Osteocyte (in vitro differentiated cells): ENCODE data around the gene MZT2B. TPM values are rescaled to one million over a fixed set of nuclear protein-coding genes. Genes with fewer than 3 reads are reported as not detected.
"Not testable (repeated sequence)": the region's sequence is repeated elsewhere in the genome, so short reads cannot be mapped to it uniquely, and the experiment has no call there.

Experiments used
- DNase-seq: peaks from one replicate; pipeline ENCODE4 v3.0.0; 2021; ENCODE audit warnings: mixed read lengths; ENCODE audit not compliant: unreplicated experiment; ENCODE audit errors: extremely low spot score
- H3K27ac Mint-ChIP-seq: one replicate; pipeline ENCODE4 v1.8.0; 2021; ENCODE audit warnings: mild to moderate bottlenecking, mixed read lengths; ENCODE audit not compliant: unreplicated experiment
- H3K27me3 Mint-ChIP-seq: one replicate; pipeline ENCODE4 v1.8.0; 2021; ENCODE audit warnings: mixed read lengths; ENCODE audit not compliant: unreplicated experiment
- H3K36me3 Mint-ChIP-seq: one replicate; pipeline ENCODE4 v1.8.0; 2021; ENCODE audit warnings: mixed read lengths; ENCODE audit not compliant: unreplicated experiment
- H3K4me1 Mint-ChIP-seq: one replicate; pipeline ENCODE4 v1.8.0; 2021; ENCODE audit warnings: mixed read lengths; ENCODE audit not compliant: unreplicated experiment
- H3K4me3 Mint-ChIP-seq: one replicate; pipeline ENCODE4 v1.8.0; 2021; ENCODE audit warnings: mild to moderate bottlenecking, moderate library complexity, mixed read lengths; ENCODE audit not compliant: unreplicated experiment
- H3K9me3 Mint-ChIP-seq: one replicate; pipeline ENCODE4 v1.8.0; 2021; ENCODE audit warnings: mixed read lengths; ENCODE audit not compliant: unreplicated experiment
- total RNA-seq: library from RNA; stranded (reverse); gene quantifications from 2 replicates; pipeline ENCODE4 v1.2.1, GENCODE V29; 2021
- TF ChIP-seq, protein P1 (sequence below): fragments of 200-600 bp; sonication (generic); IDR thresholded peaks from 2 replicates; pipeline ENCODE4 v1.5.0; 2021; ENCODE audit warnings: antibody characterized with exemption, mild to moderate bottlenecking, moderate library complexity

Gene MZT2B
- total RNA-seq, 1 donor from 2014 or later: 281 TPM

DNA sequence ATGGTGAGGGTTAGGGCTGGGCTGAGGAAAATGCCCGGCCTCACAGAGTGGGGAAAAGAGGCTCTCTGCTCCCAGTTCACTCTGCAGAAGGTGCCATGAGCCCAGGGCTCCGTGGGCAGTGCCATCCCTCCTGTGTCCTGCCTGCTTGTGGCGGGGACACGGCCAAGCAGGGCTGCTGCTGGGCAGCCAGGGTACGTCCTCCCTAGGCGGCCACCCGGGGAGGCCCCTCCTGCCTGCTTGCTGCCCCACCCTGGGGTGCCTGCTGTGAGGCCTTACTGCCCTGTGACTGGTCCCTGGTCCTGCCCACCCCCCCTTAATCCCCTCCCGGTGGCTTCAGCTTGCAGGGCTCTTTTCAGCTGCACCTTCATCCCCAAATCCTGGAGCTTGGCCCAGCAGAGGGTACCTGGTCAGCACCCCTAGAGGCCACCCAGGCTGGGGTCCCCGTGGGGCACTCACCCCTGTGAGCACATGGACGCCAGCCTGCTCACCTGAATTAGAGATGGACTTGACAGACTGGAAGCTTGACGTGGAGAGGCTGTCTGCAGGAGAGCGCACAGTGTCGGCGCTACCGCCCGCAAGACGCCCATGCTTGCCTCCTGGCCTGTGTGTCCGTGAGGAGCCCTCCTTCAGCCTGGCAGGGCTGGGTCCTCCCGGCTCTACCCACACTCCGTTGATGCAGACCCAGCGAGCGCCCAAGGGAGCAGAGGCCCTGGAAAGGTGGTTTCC, 40.3 kb upstream of the MZT2B start:
- DNase-seq: peak; percentile 72
- H3K36me3 Mint-ChIP-seq, H3K9me3 Mint-ChIP-seq, H3K27ac Mint-ChIP-seq, H3K4me3 Mint-ChIP-seq, H3K27me3 Mint-ChIP-seq, H3K4me1 Mint-ChIP-seq: not testable (repeated sequence)

- not testable (repeated sequence) for H3K4me3 Mint-ChIP-seq, H3K27me3 Mint-ChIP-seq, H3K27ac Mint-ChIP-seq, H3K4me1 Mint-ChIP-seq, H3K9me3 Mint-ChIP-seq, H3K36me3 Mint-ChIP-seq
- peak; percentile 73 for DNase-seq
These were observed 39.4 kb upstream of the MZT2B start for GRCh38 chr2:130142396-130143265.

DNA sequence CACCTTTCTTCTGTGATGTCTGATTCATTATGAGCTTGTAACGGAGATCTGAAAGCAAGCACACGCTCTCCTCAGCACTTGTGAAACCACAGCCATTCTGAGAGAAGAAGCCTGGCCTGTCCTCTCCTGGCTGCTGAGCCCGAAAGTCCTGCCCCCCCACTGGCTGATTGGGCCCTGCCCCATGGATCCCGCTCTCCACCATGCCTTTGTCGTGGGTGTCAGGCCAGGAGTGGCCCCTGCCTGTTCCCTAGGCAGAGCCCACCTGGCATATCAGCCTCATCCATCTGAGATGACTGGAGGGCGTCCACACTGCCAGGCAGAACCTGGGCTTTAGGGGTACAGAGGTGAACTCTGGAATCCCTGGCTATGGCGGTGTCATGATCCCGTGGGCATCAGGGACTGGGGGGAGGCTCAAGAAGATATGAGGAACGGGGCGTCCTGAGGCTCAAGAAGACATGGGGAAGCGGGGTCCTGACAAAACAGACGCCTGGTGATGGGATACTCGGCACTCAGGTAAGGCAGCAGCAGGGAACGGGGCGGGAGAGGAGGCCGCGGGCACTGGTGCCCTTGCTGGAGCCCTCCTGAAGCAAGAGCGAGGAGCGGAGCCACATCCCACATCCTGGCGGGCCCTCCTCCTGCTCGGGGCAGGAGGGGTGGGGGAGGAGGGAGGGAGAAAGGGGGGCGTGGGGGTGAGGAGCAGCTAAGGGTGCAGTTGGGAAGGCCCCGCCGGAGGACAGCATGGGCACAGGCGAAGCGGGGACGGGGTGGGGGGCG, 38.6 kb upstream of the MZT2B start:
- peak; percentile 68 for DNase-seq
- H3K36me3 Mint-ChIP-seq, H3K4me1 Mint-ChIP-seq, H3K9me3 Mint-ChIP-seq, H3K27me3 Mint-ChIP-seq, H3K27ac Mint-ChIP-seq: not testable (repeated sequence)
- H3K4me3 Mint-ChIP-seq: peak overlapping the region; percentile 69

DNA sequence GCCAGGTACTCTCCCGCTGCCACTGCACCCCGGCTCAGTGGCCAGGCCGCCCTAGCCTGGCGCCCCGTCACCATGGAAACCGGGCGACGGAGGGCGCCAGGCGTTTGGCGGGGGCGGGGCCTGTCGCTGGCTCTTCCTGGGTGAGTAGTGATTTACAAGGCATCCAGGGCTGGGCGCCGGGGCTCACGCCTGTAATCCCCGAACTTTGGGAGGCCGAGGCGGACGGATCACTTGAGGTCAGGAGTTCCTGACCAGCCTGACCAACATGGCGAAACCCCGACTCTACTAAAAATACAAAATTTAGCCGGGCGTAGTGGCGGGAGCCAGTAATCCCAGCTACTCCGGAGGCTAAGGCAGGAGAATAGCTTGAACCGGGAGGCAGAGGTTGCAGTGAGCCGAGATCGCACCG, 37.1 kb upstream of the MZT2B start, which contains the start of gene CCDC74B:
Gene CCDC74B (minus strand): TSS at position 107 of the 409 bp plus-strand sequence. CDS start 116 bp downstream, outside the sequence.
- H3K4me3 Mint-ChIP-seq: peak within 1 kb of the TSS; percentile 81
- not testable (repeated sequence) for H3K36me3 Mint-ChIP-seq, H3K4me1 Mint-ChIP-seq, H3K9me3 Mint-ChIP-seq, H3K27me3 Mint-ChIP-seq
- peak; percentile 82 for DNase-seq
- peak within 1 kb of the TSS; percentile 56 for H3K27ac Mint-ChIP-seq

DNA sequence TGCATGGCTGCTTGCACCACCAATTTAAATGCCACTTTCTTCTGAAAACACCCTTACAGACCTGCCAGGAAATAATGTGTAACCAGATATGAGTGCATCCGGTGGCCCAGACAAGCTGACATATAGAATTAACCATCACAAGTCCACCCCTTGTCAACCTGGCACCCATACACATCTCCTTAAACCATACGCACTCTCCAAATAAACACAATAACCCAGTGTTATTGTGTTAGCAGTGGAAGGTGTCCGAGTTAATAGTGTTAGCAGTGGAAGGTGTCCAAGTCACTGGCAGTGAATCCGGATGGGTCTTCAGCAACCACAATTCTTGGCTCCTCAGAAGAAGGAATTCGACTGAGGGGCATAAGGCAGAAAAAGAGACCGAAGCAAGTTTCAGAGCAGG, 33.5 kb upstream of the MZT2B start:
- H3K27ac Mint-ChIP-seq, H3K27me3 Mint-ChIP-seq, H3K4me3 Mint-ChIP-seq, H3K36me3 Mint-ChIP-seq, H3K9me3 Mint-ChIP-seq, H3K4me1 Mint-ChIP-seq: not testable (repeated sequence)
- DNase-seq: peak; percentile 30

DNA sequence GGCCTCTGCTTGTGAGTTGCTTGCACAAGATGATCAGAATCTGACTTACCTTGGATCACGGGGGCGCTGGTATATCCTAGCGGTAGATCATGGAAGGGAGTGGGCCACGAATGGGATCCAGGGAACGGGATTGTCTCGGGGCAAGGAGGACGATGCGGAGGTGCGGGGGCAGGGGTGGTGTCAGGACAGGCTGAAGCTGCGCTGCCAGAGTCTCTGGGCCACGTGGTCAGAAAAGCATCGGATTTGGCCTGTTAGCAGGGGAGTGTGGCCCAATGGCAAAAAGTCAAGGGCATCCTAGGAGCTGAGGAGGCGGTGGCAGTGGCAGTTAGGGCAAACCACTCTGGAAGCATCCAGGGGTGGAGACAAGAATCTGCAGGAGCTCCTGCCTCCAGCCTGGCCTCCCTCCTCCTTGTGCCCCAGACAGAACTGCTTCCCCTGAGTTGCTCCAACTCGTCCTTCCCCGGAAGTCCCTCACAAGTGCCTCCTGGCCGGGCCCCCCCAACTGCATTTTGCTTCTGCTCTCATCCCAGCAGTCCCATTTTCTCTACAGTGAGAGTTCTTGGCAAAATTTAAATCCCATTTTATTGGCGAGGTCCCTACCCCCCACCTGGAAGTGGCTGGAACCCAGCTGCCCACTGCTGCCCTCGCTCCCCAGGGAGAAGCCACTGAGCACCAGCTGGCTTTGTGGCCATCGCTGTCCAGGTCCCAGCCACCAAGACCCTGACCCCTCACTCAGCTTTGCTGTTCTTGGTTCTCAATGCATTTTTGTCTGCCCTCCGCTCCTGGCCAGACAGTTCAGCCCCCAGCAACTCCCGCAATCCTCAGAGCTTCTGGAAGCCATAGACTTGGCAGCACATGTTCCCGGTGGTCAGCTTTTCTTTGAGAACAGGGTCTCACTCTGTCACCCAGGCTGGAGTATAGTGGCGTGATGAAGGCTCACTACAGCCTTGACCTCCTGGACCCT, 31.6 kb upstream of the MZT2B start:
- no peak overlapping the region for H3K27ac Mint-ChIP-seq
- H3K4me3 Mint-ChIP-seq: no peak overlapping the region

DNA sequence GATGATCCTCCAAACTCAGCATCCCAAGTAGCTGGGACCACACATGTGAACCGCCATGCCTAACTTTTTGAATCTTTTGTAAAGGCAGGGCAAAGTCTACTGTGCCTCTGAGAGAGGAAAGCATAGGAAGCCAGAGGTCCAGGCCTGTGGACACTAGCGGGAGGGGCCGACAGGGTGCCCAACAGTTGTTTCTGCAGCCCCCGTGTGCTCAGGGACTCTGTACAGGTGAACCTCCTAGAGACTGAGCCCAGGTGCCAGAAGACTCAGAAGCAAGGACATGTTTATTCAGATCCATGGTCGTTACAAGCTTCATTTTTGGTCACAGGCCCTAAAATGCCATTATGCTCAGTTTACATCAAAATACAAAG, 30.9 kb upstream of the MZT2B start:
- not testable (repeated sequence) for H3K9me3 Mint-ChIP-seq, DNase-seq, H3K36me3 Mint-ChIP-seq, H3K4me1 Mint-ChIP-seq, H3K27me3 Mint-ChIP-seq, H3K4me3 Mint-ChIP-seq, H3K27ac Mint-ChIP-seq

More for the DNA sequence above, 31.6 kb upstream of the MZT2B start:
- Mint-ChIP-seq H3K36me3 (peaks cover 6% of the 10 kb centered on the region), H3K9me3 (no peaks in the 10 kb centered on the region), H3K27me3 (no peaks in the 10 kb centered on the region), H3K4me1 (no peaks in the 10 kb centered on the region)
- DNase-seq: no peak
- TF ChIP-seq, protein P1, sequence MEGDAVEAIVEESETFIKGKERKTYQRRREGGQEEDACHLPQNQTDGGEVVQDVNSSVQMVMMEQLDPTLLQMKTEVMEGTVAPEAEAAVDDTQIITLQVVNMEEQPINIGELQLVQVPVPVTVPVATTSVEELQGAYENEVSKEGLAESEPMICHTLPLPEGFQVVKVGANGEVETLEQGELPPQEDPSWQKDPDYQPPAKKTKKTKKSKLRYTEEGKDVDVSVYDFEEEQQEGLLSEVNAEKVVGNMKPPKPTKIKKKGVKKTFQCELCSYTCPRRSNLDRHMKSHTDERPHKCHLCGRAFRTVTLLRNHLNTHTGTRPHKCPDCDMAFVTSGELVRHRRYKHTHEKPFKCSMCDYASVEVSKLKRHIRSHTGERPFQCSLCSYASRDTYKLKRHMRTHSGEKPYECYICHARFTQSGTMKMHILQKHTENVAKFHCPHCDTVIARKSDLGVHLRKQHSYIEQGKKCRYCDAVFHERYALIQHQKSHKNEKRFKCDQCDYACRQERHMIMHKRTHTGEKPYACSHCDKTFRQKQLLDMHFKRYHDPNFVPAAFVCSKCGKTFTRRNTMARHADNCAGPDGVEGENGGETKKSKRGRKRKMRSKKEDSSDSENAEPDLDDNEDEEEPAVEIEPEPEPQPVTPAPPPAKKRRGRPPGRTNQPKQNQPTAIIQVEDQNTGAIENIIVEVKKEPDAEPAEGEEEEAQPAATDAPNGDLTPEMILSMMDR: no peak

GRCh38 chr2:130152136-130152815, 29.8 kb upstream of the MZT2B start:
- H3K4me1 Mint-ChIP-seq, H3K36me3 Mint-ChIP-seq, DNase-seq, H3K27me3 Mint-ChIP-seq, H3K27ac Mint-ChIP-seq, H3K4me3 Mint-ChIP-seq, H3K9me3 Mint-ChIP-seq: not testable (repeated sequence)
